ENCODE measurements around the gene LHX4.

- TF ChIP-seq CTCF (IDR thresholded peaks at IDR 0.05) (no peak), EP300 (IDR thresholded peaks at IDR 0.05; ENCODE audit: low read depth) (no peak), POLR2A (IDR thresholded peaks at IDR 0.05) (no peak), POLR2AphosphoS5 (IDR thresholded peaks at IDR 0.05) (no peak)
Measured at GRCh38 chr1:180265201-180265600, 35.1 kb downstream of the LHX4 start.

Data from transverse colon (tissue), 4 donors.